IPS-18c (cell line): ENCODE measurements around the gene SLC25A11.
"Not testable (repeated sequence)": the region's sequence is repeated elsewhere in the genome, so short reads cannot be mapped to it uniquely, and the experiment has no call there.

Experiments
- H3K4me3 ChIP-seq: 2 replicates; pipeline ENCODE4 v1.7.0; 2013; ENCODE audit warnings: low read depth, mild to moderate bottlenecking, low read length, moderate library complexity; ENCODE audit not compliant: insufficient read depth
- H3K9me3 ChIP-seq: one replicate; pipeline ENCODE4 v1.6.1; 2013; ENCODE audit warnings: mild to moderate bottlenecking, low read length, moderate library complexity; ENCODE audit not compliant: control insufficient read depth, insufficient read depth

SLC25A11 gene

GRCh38 chr17:4937553-4937952, 2.3 kb downstream of the SLC25A11 start:
- H3K4me3 ChIP-seq, result no peak overlapping the region
- peaks cover 2% of the 10 kb centered on the region for H3K9me3 ChIP-seq

- peaks cover 2% of the 10 kb centered on the region for H3K9me3 ChIP-seq
- no peak overlapping the region for H3K4me3 ChIP-seq
Observed at GRCh38 chr17:4936436-4936835, 3.4 kb downstream of the SLC25A11 start.

- H3K4me3 ChIP-seq, result no peak overlapping the region
Observed at GRCh38 chr17:4935650-4936049, 4.2 kb downstream of the SLC25A11 start.

GRCh38 chr17:4934173-4934979, 5.5 kb downstream of the SLC25A11 start:
- peaks cover 2% of the 10 kb centered on the region for H3K9me3 ChIP-seq

More at GRCh38 chr17:4935650-4936049, 4.2 kb downstream of the SLC25A11 start:
- peaks cover 2% of the 10 kb centered on the region for H3K9me3 ChIP-seq

GRCh38 chr17:4933646-4934045, 6.2 kb downstream of the SLC25A11 start:
- Histone ChIP-seq H3K4me3 (no peak overlapping the region), H3K9me3 (peaks cover 2% of the 10 kb centered on the region)

More at GRCh38 chr17:4934173-4934979, 5.5 kb downstream of the SLC25A11 start:
- no peak overlapping the region for H3K4me3 ChIP-seq

- H3K9me3 ChIP-seq, result peaks cover 1% of the 10 kb centered on the region
- no peak overlapping the region for H3K4me3 ChIP-seq
Observed at GRCh38 chr17:4932756-4933155, 7.1 kb downstream of the SLC25A11 start.

GRCh38 chr17:4931963-4932362, 7.9 kb downstream of the SLC25A11 start, which contains the start of gene GP1BA:
GP1BA (plus strand) TSS chr17:4932277; CDS start chr17:4932605, 328 bp downstream.
- Histone ChIP-seq H3K9me3 (no peaks in the 10 kb centered on the region), H3K4me3 (no peak within 1 kb of the TSS)

GRCh38 chr17:4928881-4929280, 11.0 kb downstream of the SLC25A11 start:
- Histone ChIP-seq H3K9me3 (no peaks in the 10 kb centered on the region), H3K4me3 (no peak overlapping the region)

GRCh38 chr17:4926577-4927335, 13.1 kb downstream of the SLC25A11 start:
- H3K4me3 ChIP-seq, H3K9me3 ChIP-seq: not testable (repeated sequence)

- no peaks in the 10 kb centered on the region for H3K9me3 ChIP-seq
- no peak overlapping the region for H3K4me3 ChIP-seq
Observed at GRCh38 chr17:4921320-4921719, 18.5 kb downstream of the SLC25A11 start.

GRCh38 chr17:4920351-4921048, 19.3 kb downstream of the SLC25A11 start:
- Histone ChIP-seq H3K9me3 (no peaks in the 10 kb centered on the region), H3K4me3 (no peak overlapping the region)

GRCh38 chr17:4919511-4920047, 20.3 kb downstream of the SLC25A11 start:
- H3K4me3 ChIP-seq, result no peak overlapping the region
- H3K9me3 ChIP-seq, result no peaks in the 10 kb centered on the region

GRCh38 chr17:4914551-4914950, 25.3 kb downstream of the SLC25A11 start:
- not testable (repeated sequence) for H3K9me3 ChIP-seq, H3K4me3 ChIP-seq

- Histone ChIP-seq H3K9me3 (no peaks in the 10 kb centered on the region), H3K4me3 (no peak overlapping the region)
Observed at GRCh38 chr17:4913994-4914393, 25.9 kb downstream of the SLC25A11 start.

- Histone ChIP-seq H3K4me3 (no peak overlapping the region), H3K9me3 (no peaks in the 10 kb centered on the region)
Observed at GRCh38 chr17:4908711-4909496, 30.9 kb downstream of the SLC25A11 start.

GRCh38 chr17:4908301-4908700, 31.5 kb downstream of the SLC25A11 start:
- Histone ChIP-seq H3K4me3 (no peak overlapping the region), H3K9me3 (no peaks in the 10 kb centered on the region)

- not testable (repeated sequence) for H3K4me3 ChIP-seq, H3K9me3 ChIP-seq
Observed at GRCh38 chr17:4906642-4907041, 33.2 kb downstream of the SLC25A11 start.
